Cortex of kidney (tissue), 1 donor: Measurements from ENCODE around the gene R3HDM2.

ENCODE experiments used
- DNase-seq: peaks from one replicate; lab custom pipeline; 2025; lab: John Stamatoyannopoulos, UW

R3HDM2 gene

DNA sequence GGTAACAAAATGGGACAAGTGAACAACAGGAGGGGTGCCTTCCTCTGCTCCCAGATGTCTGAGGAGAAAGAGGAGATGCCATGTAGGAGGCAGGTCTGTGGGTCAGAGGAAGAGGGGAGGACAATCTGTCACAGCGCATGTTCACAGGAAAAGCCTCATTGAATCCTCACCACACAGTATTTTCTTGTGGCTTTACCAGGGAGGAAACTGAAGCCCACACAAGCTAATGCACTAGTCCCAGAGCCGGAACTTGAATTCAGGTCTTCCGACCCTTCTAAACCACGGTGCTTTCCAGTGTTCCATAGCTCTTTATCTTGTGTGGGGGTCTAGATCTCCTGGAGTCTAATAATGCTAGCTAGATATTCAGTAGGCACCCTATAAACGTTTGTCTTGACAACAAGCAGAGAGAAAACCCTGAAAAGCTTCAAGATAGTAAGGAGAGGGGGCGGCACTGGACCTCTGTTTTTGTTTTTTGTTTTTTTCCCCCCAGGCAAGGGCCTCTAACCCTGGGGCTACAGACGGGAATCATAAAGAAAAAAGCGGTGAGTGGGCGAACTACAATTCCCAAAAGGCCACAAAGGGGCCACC, 201.7 kb downstream of the R3HDM2 start:
- no peak for DNase-seq

GRCh38 chr12:57227315-57228115, 203.3 kb downstream of the R3HDM2 start:
- no peak for DNase-seq

DNA sequence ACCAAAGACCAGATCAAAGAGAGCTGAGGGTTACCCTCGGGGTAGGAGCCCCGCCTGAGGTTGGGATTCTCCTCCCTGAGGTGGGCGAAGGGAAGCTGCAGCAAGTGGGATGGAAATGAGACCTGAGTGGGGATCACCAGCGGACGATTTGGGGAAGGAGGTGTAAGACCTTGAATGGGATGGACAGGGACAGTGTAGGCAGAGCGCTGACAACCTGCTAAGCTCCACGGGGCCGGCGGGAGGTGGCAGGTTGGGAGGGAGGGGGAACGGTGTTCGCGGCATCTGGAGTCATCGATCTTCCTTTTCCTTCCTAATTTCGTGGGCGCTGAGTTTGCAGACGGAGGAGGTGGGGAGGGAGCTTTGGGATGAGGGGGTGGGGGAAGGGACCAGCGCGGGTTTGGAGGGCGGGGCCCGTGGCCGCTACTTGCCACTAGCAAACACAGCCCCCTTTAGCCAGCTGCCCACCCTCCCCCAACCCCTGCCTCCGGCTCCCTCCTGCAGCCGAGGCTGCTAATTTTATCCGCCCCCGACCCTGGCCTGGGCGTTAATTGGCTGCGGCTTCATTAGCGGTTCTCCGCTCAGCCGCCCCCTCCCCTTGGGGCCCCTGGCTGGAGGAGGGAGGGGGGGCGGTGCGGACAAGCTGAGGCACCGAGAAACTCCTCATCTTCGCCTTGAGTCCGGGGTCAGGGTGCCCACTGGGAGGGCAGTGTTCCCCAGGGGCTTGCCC, 204.1 kb downstream of the R3HDM2 start:
- DNase-seq = no peak

GRCh38 chr12:57225680-57226210, 205.1 kb downstream of the R3HDM2 start:
- no peak for DNase-seq

DNA sequence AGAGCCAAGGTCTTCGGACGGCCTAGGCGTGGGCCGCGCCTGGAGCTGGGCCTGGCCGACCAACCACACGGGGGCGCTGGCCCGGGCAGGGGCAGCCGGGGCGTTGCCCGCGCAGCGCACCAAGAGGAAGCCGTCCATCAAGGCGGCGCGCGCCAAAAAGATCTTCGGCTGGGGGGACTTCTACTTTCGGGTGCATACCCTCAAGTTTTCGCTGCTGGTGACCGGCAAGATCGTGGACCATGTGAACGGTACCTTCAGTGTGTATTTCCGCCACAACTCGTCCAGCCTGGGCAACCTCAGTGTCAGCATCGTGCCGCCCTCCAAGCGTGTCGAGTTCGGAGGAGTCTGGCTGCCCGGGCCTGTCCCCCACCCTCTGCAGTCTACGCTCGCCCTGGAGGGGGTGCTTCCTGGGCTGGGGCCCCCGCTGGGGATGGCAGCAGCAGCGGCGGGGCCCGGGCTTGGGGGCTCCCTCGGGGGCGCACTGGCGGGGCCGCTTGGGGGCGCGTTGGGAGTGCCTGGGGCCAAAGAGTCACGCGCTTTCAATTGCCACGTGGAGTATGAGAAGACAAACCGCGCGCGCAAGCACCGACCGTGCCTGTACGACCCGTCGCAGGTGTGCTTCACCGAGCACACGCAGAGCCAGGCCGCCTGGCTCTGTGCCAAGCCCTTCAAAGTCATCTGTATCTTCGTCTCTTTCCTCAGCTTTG, 205.7 kb downstream of the R3HDM2 start:
- no peak for DNase-seq

DNA sequence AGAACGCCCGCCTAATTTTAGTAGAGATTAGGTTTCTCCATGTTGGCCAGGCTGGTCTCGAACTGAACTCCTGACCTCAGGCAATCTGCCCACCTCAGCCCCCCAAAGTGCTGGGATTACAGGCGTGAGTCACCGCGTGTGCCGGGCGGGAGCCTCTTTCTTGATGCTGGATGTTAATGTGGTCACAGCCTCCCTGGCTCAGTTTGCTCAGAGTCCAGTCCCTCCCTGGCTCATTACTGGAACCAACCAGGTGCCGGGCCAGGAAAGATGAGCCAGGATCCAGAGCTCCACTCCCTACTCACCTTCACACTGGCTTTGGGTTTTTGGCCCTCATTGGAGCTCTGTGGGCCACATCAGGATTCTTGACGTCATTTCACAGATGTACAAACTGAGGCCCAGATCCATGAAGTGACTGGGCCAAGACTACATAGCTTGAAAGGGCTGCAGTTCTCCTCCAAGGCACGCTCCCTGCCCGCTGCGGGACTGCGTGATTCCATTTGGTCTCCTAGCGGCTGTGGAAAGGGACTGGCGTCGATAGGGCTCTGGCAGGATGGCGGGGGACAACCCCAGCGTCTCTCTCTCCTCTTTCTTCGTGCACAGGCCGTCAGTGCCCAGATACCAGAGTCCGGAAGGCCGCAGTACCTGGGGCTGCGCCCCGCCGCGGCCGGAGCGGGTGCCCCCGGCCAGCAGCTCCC, 206.4 kb downstream of the R3HDM2 start:
- no peak for DNase-seq

- DNase-seq = no peak
These were observed 207.4 kb downstream of the R3HDM2 start for GRCh38 chr12:57223191-57224165.

GRCh38 chr12:57222286-57223190, 208.3 kb downstream of the R3HDM2 start:
- DNase-seq = no peak

DNA sequence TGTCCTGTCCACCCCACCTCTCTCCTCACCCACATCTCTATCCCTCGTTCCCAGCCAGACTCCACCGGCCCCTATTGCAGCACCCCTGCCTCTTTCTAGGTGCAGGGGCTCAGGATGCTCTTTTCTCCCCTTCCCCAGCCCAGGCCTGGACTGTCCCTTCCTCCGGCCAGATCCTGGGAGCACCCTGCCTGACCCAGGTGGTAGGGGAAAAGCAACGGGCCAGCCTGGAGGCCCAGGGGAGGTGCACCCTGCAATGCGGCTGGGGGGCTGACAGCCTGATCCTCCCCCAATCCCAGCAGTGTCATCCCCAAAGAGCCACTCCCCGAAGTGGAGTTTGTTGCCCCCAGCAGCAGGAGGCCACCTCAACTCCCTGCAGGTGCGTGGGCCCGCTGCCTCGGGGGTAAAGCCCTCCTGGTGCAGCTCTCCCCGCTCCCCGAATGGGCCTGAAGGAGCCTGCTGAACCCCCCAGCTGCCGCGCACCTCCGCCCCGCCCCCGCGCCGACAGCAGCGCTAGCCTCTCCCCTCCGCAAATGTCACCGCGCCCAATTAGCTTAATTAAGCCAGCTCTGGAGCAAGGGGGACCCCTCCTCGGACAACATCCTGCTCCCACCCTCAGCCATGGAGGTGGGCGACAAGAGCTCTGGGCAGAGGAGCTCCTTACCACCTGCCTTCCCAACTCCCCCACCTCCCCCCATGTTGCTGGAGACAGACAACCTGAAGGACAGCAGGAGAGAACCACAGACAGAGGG, 209.5 kb downstream of the R3HDM2 start:
- DNase-seq = no peak

- no peak for DNase-seq
These were observed 210.1 kb downstream of the R3HDM2 start for GRCh38 chr12:57220770-57221168.

DNA sequence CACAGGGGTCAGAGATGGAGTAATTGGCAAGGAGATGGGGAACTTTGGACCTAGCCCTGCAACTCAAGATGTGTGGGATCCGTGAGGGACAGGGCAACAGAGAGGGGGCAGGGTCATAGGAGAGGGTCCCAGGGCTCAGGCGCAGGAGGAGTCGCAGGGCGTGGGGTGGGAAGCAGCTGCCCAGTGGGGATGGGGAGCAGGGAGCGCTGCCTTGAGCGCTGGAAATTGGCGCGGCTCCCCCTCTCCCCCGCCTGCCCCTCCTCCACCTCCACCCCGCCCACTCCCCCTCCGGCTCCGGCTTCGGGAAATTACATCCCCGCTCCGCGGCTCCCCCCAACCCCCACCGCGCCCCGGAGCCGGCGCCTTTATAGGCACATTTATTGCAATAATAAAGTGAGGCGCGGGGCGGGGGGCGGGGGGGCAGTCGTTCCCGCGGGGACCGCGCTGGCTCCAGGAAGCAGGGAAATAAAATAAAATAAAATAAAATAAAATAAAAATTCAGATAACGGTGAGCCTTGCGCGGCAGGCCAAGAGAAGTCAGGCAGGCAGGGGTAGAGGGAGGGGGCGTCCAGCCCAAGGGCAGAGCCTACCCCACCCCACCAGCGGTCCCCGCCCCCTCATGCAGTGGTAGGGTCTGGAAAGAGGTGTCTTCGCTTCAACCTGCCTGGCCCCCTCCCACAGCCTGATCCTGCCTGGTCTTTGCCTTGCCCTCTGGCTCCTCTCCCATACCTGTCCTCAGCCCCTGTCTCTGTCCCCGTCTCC, 210.7 kb downstream of the R3HDM2 start:
- no peak for DNase-seq

DNA sequence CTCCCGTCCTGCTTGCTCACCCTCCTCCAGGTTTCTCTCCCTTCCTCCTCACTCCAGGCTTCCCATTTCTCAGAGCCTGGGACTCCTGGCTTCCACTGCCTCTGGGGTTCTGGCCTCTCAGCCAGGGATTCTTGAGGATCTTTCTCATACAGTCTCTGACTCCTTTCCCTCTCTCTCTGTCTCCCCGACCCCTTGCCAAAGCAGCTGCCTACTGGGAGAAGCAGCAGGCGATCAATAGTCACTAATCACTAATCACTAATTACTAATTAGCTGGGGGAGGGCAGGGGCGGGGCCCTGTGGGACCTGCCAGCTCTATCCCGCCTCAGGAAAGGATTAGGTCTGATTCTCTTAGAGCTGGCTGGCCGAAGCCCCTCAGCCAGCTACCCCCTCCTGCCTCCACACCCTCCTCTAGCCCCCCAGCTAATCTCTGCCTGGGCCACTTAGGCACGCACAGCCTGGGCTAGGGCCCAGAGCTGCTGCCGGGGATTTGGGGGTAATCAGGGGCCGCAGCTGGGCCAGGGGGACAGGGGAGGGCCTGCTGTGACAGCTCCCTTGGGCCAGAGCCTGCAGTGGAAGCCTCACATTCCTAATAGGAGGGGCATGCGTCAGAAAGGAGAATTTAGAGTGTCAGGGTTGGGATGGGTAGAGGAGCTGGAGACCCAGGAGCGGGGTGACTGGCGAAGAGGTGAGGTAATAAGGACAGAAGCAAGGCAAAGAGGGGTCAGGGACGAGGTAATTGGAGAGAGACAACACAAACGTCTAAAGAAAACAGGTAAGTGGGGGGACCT, 211.4 kb downstream of the R3HDM2 start:
- DNase-seq = no peak

DNA sequence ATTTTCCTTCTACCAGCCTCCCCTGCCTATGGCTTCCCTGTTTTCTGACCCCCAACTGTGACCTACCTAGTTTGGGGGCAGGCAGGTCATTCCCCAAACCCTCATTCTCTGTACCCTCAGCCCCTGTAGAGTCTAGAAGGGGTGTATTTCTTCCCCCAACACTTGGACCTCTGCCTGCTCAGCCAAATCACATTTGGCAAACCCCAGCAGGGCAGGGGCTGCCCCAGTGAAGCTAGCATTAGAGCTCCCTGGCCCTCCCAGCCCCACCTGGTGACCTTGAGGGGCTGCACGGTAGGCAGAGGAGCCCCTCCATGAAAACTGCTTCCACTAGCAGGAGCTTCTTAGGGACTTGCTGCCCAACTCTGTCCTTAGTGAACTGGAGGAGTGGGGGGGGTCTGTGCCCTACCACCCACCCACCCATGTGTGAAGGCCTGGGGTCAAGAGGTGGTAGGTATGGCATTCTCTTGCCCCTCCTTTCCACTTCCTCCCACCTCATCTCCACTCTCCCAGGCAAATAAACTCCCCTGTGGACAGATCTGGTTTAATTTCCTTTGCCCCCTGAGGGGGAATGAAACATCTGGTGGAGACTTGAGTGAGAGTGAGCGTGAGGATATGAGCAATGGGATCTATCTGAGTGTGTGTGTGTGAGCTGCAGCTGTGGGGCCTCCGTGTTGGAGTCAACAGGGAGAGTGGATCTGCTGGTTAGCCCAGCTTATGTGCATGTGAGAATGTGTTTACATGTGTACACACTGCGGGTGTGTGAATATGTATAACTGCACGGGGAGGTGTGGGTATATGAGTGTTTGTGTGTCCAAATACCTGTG, 212.6 kb downstream of the R3HDM2 start:
- no peak for DNase-seq

DNA sequence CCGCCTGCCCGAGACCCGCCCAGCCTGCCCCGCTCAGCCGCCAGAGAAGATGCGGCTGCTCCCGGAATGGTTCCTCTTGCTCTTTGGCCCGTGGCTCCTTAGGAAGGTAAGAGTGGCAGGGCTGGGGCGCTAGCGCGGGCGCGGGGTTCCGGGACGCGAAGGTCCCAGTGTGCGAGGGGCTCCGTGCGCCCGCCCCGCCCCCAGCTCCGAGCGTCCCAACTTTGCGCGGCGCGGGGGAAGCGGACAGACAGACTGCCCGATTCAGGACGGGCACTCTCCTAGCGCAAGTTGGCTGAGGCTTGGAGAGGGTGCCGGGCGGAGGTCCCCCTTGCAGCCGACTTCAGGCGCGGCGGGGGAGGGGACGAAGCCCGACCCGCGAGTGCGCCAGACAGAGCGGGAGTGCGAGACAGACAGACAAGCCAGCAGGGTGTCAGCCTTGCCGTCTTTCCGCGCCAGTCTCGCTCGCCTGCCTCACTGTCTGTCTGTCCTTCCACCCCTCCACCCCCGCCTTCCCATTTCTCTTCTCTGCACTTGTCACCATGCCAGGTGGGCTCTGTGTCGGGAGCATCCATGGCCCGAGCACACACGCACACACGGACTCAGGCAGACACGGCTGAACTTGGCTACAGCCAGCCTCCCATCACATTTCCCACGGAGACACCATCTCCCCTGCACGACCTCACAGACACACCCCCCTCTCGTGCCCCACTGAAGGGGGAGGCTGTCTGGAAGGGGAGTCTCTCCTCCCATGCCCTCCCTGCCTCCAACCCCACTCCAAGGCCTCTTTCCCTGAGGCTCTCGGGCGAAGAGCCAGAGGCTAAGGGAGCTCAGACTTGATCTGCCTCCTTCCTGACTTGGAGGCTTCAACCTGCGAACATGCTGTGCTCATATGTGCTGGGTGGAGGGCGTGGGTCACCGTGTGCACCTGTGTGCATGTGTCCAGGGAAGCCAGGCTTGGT, 213.6 kb downstream of the R3HDM2 start:
- DNase-seq = no peak
